HL-60/S4 treated with retinoic acid at 250 ng/mL for 4 days and 3 days (cell line): ENCODE results near the gene CCND1.

Source experiments
- in situ Hi-C: fragments of 300-500 bp; cut with MboI; formaldehyde crosslinking; loops from 2 replicates; pipeline ENCODE4 v1.7.0; 2022; ENCODE audit warnings: low sequenced_read_pairs

CCND1 gene

DNA sequence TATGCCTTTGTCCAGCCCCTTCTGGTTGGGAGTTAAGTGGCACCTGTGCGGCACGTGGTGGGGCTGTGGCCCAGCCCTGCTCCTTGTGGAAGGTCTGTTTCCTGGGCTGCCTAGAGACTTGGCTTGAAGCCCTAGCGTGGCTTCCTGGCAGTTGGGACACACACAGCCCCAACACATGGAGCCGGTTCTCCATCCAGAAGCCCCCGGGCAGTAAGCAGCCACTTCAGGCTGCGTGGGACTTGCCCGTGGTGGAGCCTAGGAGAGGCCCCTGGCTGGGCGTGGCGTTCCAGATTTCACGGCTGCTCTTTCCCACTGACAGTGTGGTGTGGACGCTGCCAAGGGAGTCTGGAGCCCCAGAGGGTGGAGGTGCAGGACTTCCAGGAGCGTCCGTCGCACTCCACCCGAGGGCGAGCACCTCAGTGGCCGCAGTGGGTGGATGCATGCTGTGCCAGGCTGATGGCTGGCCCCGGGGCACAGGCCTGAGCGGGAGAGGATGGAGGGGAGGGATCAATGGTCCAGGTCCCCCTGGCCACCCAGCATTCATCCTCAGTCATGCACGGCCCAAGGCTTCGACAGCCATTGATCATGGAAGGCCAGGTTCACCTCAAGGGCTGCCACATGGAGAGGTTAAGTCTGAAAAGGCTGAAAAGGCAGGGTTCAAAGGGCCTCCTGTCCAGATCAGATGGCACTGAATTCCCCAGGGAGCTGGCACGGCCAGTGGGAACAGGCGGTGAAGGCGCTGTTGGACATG is 9.3 kb downstream of the CCND1 start:
- in situ Hi-C loops = loop anchor here (25.0 kb wide), 1 partner anchor 1013 kb away; no protein-coding TSS in a partner anchor

DNA sequence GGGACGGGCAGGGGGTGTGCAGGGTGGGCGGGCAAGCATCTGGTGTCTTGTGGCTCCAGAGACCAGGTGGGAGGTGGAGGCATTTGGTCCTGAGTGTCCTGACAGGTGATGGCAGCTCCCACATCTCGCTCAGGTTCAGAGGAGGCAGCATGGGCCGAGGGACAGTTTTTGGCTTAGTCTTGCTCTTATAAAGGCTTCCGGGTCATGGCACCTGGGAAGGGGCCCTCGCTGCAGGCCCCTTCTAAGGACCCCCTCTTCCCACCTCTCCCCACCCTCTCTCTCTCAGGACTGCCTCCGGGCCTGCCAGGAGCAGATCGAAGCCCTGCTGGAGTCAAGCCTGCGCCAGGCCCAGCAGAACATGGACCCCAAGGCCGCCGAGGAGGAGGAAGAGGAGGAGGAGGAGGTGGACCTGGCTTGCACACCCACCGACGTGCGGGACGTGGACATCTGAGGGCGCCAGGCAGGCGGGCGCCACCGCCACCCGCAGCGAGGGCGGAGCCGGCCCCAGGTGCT is 9.9 kb downstream of the CCND1 start:
- in situ Hi-C loops = loop anchor here (25.0 kb wide), 1 partner anchor 1014 kb away; no protein-coding TSS in a partner anchor

DNA sequence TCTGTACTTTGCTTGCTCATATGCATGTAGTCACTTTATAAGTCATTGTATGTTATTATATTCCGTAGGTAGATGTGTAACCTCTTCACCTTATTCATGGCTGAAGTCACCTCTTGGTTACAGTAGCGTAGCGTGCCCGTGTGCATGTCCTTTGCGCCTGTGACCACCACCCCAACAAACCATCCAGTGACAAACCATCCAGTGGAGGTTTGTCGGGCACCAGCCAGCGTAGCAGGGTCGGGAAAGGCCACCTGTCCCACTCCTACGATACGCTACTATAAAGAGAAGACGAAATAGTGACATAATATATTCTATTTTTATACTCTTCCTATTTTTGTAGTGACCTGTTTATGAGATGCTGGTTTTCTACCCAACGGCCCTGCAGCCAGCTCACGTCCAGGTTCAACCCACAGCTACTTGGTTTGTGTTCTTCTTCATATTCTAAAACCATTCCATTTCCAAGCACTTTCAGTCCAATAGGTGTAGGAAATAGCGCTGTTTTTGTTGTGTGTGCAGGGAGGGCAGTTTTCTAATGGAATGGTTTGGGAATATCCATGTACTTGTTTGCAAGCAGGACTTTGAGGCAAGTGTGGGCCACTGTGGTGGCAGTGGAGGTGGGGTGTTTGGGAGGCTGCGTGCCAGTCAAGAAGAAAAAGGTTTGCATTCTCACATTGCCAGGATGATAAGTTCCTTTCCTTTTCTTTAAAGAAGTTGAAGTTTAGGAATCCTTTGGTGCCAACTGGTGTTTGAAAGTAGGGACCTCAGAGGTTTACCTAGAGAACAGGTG is 11.1 kb downstream of the CCND1 start:
- in situ Hi-C loops = loop anchor here (25.0 kb wide), 1 partner anchor 1015 kb away; no protein-coding TSS in a partner anchor

DNA sequence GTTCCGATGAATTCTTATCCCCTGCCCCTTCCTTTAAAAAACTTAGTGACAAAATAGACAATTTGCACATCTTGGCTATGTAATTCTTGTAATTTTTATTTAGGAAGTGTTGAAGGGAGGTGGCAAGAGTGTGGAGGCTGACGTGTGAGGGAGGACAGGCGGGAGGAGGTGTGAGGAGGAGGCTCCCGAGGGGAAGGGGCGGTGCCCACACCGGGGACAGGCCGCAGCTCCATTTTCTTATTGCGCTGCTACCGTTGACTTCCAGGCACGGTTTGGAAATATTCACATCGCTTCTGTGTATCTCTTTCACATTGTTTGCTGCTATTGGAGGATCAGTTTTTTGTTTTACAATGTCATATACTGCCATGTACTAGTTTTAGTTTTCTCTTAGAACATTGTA is 12.0 kb downstream of the CCND1 start:
- in situ Hi-C loops = loop anchor here (25.0 kb wide), 1 partner anchor 1016 kb away; no protein-coding TSS in a partner anchor

DNA sequence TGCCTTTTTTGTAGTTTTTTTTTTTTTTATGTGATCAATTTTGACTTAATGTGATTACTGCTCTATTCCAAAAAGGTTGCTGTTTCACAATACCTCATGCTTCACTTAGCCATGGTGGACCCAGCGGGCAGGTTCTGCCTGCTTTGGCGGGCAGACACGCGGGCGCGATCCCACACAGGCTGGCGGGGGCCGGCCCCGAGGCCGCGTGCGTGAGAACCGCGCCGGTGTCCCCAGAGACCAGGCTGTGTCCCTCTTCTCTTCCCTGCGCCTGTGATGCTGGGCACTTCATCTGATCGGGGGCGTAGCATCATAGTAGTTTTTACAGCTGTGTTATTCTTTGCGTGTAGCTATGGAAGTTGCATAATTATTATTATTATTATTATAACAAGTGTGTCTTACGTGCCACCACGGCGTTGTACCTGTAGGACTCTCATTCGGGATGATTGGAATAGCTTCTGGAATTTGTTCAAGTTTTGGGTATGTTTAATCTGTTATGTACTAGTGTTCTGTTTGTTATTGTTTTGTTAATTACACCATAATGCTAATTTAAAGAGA is 12.5 kb downstream of the CCND1 start:
- in situ Hi-C loops = loop anchor here (25.0 kb wide), 1 partner anchor 1016 kb away; no protein-coding TSS in a partner anchor

DNA sequence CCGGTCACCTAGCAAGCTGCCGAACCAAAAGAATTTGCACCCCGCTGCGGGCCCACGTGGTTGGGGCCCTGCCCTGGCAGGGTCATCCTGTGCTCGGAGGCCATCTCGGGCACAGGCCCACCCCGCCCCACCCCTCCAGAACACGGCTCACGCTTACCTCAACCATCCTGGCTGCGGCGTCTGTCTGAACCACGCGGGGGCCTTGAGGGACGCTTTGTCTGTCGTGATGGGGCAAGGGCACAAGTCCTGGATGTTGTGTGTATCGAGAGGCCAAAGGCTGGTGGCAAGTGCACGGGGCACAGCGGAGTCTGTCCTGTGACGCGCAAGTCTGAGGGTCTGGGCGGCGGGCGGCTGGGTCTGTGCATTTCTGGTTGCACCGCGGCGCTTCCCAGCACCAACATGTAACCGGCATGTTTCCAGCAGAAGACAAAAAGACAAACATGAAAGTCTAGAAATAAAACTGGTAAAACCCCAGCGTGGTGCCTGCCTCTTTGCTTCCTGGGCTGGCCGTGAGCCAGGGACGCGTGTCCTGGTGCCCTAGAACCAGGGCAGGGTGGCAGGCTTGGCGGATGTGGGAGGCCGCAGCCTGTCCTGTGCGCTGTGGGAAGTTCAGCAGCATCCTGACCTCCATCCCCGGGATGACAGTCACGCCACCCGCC is 13.2 kb downstream of the CCND1 start:
- in situ Hi-C loops = loop anchor here (25.0 kb wide), 1 partner anchor 1017 kb away; no protein-coding TSS in a partner anchor

DNA sequence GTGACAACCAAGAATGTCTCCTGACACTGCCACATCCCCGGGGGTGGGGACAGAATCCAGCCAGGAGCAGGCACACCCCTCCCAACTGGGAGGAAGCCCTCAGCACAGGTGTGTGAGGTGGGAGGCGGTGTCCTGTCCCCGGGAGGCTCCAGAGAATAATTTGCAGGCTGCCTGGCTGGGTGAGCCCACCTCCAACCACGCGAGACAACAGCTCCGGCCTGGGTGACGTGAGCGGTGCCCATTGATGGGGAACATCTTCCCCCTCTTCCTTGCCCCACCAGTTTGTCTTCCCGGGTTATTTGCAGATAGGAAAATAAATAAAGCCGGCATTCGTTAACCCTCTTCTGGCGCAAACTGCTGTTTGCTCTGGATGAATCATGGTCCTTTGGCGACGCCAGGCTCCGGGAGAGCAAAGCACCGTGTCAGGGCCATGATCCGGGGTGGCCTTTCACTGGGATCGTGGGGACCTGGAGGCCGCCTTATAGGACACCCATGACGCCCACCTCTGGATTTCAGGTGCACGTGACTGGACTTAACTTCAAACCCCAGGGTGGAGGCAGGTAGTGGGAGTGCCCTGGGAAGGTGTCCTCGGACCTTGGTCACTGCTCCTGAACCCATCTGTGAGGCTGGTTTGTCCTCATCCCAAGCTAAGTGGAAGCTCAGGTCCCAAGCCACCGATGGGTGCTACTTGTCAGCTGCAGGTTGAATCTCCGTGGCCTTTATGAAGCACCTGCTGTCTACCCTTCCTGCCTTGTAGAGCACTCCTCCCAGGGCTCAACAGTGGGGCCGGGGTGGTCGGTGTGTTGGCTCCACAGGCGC is 13.9 kb downstream of the CCND1 start:
- in situ Hi-C loops = loop anchor here (25.0 kb wide), 1 partner anchor 1018 kb away; no protein-coding TSS in a partner anchor

DNA sequence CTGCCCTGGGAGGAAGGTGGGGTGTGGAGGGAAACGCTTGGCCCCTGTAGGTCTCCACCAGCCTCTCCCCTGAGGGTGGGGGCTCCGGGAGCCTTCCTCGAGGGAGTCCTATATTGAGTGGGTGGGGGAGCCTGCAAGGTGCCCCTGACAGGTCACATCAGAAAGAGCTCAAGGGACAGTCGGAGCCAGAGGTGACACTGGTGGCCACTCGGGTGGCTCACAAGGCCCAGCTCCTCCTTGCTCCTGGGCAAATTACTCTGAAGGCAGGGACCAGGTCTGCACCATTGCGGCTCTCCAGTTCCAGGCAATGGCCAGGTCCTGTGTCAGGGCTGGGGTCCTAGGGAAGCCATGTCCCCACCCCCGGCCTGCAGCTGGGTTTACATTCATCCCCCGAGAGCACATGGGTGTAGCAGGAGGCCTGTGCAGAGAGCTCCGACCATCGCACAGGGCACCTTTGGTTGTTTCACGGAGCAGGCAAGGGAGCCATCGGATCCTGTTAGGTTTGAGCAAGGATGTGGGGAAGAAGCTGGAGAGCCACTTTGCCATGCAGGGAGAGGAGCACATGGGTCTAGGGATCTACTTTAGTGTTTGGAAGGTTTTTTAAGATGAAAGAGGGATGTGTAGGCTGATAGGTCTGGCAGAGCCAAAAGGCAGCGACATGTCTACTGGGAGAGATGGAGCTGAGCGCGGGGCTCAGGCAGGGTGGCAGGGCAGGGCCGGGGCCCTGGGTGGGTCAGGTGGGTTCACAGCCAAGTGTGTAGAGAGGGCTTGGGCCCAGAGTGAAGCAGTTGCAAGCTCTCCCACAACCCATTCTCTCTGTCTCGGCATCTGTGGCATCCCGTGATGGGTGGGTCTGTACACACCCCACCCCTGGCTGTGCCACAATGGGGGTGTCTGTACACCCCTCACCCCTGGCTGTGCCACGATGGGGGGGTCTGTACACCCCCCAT is 14.8 kb downstream of the CCND1 start:
- in situ Hi-C loops = loop anchor here (25.0 kb wide), 1 partner anchor 1018 kb away; no protein-coding TSS in a partner anchor

DNA sequence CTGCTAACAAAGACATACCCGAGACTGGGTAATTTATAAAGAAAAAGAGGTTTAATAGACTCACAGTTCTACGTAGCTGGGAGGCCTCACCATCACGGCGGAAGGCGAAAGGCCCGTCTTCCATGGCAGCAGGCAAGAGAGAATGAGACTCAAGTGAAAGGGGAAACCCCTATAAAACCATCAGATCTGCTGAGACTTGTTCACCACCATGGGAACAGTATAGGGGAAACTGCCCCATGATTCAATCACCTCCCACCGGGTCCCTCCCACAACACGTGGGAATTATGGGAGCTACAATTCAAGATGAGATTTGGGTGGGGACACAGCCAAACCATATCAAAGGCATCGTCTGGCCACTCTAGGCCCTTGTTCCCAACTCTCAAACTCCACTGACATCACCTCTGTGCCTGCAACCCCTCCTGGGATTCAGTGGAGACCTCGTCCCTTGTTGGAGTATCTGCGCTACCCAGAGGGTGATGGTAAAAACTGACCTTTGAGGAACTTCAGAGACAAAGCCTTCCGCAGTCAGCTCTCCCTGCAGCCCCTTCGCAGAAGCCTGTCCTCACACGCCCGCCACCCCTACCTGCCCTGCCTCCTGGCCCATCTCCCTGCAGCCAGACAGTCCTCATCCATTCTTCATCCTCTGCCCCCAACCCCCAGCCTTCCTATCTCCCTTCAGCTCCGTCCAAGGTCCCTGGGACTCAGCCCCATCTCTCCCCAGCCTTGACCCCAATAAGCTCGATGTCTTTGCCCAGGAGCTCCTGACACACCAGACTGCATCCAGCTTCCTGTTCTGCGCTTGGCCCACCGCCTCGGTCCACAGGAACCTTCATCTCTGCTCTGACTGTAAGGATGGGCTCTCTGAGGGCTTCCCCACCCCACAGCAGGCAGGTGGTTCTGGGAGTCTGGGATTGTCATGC is 15.8 kb downstream of the CCND1 start:
- in situ Hi-C loops = loop anchor here (25.0 kb wide), 1 partner anchor 1019 kb away; no protein-coding TSS in a partner anchor

DNA sequence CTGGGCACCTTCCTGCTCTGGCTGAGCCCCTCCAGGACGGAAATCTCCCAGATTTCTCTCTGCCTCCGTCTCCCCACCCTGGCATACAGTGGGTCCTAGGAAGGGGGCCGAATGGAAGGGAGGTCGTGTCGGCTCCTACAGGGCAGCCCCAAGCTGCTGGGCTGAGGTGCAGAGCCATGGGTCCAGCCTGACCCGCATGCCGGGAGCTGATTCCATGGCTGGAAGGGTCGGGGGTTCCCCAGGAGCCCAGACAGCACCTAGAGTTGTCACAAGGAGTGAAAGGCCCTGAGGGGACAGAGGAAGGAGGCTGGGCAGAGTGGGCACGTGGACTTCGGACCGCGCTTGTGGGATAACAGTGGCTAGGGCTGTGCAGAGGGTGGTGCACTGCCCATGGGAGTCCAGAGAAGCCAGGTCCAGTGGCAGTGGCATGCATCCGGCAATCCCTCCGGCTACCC is 16.5 kb downstream of the CCND1 start:
- in situ Hi-C loops = loop anchor here (25.0 kb wide), 1 partner anchor 1020 kb away; no protein-coding TSS in a partner anchor

DNA sequence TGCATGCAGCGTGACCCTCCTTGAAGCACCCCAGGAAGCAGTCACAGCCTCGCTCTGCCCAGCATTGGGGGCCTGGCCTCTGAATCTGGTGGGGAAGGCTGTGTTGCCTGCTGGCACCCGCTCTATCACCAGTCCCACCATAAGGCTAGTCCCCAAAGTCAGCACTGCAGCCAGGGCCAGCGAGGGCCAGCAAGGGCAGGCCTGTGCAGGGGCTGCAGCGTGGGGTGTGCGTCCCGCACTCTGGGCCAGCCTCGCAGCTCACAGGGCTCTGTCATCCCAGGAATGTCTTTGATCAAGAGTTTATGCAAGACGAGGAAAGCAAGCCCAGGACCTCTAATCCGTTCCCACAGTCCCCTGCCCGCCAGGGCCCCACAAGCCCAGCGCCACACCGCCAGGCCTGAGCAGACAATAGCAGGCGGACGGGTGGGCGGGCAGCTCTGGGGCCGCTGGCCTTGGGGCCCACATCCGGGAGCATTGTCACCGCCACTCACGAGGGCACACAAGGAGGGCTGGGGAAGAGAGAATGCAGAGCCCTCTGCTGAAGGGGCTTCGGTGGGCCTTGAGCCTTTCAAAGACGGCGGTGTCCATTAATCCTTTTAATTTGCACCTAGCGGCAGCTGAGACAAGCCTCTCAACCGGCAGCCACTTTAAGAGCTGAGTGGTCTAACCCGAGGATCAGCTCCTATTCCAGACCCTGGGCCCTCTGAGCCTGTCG is 17.1 kb downstream of the CCND1 start:
- in situ Hi-C loops = loop anchor here (25.0 kb wide), 1 partner anchor 1021 kb away; no protein-coding TSS in a partner anchor

DNA sequence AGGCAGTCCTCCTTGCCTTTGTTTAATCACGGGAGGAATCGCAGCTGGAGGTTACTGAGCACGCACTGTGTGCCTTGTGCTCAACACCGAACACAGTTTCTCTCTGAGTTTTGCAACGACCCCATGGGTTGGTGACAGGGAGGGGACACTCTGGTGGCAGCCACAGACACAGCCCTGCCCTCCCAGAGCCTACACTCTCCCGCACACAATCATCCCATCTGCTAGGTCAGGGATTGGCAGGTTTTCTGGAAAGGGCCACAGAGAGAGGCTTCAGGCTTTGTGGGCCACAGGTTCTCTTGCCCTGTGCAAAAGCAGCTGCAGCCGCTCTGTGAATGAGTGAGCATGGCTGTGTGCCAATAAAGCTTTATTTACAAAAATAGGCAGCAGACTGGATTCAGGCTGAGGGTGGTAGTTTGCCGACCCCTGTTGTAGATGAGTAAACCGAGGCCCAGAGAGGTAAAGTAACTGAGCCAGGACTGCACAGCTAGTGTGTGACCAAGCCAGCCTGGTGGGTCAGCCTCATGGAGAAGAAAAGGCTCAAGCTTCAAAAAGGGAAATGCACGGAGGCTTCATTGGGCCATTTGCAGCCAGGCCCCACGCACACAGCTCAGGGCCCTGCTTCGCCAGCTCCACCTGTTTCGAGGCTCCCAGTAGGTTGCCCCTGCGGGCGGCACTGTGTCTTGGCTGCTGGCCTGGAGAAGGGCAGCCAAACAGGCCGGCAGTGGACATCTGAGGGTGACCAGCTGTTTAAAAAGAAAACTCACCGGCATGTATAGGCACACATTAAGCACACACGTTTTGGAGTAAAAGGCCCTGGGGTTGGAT is 17.9 kb downstream of the CCND1 start:
- in situ Hi-C loops = loop anchor here (25.0 kb wide), 1 partner anchor 1022 kb away; no protein-coding TSS in a partner anchor

DNA sequence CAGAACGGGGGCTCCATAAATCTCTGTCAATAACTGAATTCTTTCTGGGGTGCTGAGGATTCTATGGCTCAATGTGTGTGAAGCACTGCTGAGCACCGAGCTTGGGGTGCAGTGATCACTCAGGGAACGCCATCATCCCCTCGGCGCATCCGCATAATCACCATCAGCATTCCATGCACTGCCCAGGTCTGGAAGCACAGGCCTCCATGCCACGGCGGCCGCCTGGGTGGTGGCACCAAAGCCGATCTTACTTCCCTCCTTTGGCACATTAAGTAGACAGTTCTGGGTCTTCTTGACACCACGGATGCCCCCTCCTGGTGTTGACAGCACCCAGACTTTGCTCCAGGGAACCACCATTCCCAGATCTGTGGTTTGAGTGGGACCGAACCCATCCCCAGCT is 18.6 kb downstream of the CCND1 start:
- in situ Hi-C loops = loop anchor here (25.0 kb wide), 1 partner anchor 1022 kb away; no protein-coding TSS in a partner anchor

DNA sequence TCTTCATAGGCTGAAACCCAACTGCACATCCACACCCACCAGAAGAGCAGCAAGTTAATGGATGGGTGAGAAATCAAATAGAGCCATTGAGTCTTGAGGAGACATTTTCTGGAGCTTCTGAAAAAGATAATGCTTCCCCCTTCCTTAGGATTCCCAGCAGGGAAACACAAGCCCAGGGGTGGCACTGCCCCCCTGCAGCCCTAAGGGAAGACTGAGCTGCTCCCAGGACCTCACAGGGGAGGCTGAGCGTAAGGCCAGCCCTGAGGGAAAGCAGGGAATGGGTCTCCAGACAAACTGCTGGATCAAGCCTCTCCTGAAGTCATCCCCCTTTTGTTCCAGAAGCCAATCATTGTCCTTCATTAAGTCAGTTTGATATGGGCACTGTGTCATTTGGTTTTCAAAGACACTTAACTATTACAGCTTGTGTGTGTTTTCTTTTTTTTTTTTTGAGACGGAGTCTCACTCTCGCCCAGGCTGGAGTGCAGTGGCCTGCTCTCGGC is 19.1 kb downstream of the CCND1 start:
- in situ Hi-C loops = loop anchor here (25.0 kb wide), 1 partner anchor 1023 kb away; no protein-coding TSS in a partner anchor

DNA sequence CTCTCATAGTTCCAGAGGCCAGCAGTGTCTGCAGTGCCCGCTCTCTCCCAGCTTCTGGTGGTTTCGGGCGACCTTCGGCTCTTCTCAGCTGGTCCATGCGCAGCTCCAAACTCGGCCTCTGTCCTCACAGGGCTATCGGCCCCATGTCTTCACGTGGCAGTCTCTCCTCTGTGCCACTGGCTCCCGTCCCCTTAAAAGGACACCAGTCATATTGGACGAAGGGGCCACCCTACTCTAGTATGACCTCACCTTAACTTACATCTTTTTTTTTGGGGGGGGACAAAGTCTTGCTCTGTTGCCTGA is 20.4 kb downstream of the CCND1 start:
- in situ Hi-C loops = loop anchor here (25.0 kb wide), 1 partner anchor 1024 kb away; no protein-coding TSS in a partner anchor
